ENCODE measurements around the gene CST4.

DNA sequence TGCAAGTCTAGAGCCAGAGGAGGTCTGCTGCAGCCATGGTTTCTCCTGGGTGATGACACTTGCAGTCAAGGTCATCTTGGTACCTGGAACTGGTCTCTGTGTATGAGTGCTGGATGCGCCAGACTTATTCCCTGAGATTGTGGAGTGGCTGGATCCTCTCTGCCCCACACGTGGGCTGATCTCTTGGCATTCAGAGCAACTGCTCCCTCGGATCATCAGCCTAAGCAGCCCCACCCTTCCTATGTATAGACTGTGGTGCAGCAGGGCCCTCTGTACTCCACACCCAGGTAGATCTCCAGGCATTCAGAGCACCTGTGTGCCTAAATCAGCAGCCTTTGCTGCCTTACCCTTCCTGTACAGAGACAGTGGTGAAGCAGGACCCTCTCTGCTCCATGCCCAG, 12.1 kb upstream of the CST4 start:
- TF ChIP-seq POLR2A (IDR thresholded peaks at IDR 0.05; ENCODE audit: low read length) (no peak), GATA1 (IDR thresholded peaks at IDR 0.05; ENCODE audit: low read depth, low read length) (no peak)
